ENCODE data around the gene RHOG.
A peak's percentile ranks its signal among the peaks of the same experiment; 100 is the strongest.

RHOG gene

DNA sequence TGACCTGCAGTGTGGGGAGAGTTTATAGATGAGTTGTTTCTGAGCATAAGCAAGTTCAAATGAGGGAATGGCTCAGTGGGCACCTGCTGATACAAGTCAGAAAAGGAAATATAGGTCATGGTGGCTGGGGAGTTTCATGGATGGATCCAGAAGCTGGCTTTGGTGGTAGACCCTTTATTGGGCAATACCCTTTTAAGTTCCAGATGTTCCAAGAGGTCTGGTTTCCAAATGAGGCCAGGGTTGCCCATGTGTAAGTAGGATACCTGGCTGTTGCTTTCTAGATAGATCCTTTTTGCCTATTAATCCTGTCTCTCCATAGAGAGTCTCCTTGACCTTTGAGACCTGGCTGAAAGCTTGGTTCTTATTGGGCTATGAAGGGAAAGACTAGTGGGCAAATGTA, 16.9 kb upstream of the RHOG start:
- DNase-seq: no peak

- no peak for DNase-seq
Measured at GRCh38 chr11:3856856-3857553, 16.2 kb upstream of the RHOG start.

GRCh38 chr11:3855808-3856491, 15.2 kb upstream of the RHOG start:
- no peak for DNase-seq

DNA sequence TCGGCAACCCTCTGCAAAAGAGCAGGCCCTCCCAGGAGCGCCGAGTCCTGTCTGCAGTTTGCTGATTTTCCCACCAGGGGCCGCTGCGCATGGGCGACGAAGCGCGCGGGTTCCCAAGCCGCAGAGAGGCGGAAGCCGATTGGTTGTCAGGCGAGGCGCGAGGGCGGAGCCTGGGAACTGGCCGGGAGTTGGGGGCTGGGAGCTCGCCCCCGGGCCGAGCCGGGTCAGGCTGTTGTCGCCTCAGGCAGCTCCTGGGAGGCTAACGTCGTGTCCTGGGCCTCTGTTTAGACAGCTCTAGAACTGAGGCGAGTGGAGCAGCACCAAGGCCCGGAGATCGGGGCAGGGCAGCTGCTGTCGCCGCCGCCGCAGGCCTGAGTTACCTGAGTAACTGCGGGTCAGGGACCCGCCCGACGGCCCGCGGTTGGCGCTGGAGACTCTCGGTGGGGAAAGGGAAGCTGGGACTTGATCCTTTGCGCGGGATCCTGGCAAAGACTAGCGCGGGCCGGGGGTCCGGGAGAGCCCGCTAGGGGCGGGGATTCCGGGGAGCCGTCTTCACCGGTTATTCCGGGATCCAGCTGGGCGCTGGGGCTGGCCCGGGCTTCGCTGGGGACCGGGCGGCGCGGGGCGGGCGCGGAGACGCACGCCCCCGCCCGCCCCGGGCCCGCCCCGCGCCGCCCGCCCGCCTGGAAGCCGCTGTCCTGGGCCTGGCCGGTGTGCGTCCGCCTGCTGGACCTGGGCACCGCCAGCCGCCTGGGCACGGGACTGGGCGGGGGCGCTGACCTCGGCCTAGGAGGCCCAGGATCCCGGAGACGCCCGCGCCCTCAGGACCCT, 14.4 kb upstream of the RHOG start, which contains the start of gene STIM1:
Gene STIM1 (plus strand): TSS at position 688 of the 831 bp plus-strand sequence. CDS start 607 bp downstream, outside the sequence.
- DNase-seq: peak; percentile 35

DNA sequence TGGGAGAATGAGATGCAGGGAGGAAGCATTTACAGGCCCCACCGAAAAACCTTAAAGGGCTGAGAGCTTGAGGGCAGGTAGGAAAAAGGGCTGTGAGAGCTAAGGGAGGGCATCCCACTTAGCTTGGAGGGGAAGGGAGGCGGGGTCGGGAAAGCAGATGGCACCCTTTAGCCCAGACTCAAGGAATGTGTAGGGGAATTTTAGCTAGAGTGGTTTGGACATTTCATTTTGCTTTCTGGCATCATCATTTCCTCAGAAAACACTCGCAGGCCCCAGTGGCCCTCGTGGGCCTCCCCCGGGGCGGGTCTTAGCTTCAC, 13.9 kb upstream of the RHOG start:
- DNase-seq: no peak

DNA sequence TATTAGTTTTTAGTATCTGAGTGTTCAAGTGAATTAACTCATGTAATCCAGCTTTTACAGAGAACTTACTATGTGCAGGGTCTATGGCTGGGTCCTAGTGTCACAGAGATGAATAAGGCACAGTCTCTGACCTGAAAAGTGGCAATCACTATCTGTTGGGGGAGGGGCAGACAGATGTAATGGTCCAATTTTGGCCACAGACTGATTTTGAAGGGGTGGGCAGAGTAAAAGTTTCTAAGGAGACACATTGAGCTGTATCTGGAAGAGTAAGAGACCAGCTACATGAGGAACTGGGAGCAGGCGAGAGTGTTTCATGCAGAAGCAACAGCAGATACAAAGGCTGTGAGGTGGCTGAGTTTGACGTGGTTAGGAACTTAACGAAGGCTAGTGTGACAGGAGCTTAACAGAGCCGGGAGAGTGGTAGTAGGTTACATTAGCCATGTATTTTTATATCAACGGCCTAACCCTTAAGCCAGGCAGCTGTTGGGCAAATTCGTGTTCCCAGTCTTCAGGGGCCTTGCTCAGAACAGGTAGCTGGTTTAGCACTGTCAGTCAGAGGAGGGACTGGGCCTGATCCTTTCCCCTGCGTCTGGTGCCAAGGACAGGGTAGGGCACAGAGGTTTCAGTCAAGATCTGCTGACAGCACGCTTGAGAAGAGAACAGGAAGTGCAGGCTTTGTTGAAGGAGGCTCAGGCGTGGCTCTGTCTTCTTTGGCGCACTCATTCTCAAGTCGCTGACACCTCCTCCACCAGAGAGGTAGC, 13.3 kb upstream of the RHOG start:
- peak; percentile 29 for DNase-seq

- no peak for DNase-seq
Measured at GRCh38 chr11:3853545-3853842, 12.7 kb upstream of the RHOG start.

- DNase-seq: no peak
Measured at GRCh38 chr11:3849297-3849874, 8.6 kb upstream of the RHOG start.

- DNase-seq: no peak
Measured at GRCh38 chr11:3845670-3846069, 4.9 kb upstream of the RHOG start.

DNA sequence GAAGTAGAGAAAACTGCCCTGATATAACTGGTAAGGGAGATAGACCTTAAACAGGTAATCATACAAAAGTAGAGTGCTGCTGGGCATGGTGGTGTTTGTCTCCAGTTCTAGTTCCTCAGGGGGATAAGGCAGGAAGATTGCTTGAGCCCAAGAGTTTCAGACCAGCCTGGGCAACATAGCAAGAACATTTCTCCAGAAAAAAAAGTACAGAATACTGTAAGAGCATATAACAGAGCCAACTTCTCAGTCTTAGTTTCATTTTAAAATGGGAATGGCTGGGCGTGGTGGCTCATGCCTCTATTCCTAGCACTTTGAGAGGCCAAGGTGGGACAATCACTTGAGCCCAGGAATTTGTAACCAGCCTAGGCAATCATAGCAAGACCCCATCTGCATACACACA, 4.5 kb upstream of the RHOG start:
- no peak for DNase-seq

GRCh38 chr11:3843326-3843725, 2.6 kb upstream of the RHOG start:
- DNase-seq: no peak

- DNase-seq: no peak
Measured at GRCh38 chr11:3841426-3842350, 929 bp upstream of the RHOG start.

DNA sequence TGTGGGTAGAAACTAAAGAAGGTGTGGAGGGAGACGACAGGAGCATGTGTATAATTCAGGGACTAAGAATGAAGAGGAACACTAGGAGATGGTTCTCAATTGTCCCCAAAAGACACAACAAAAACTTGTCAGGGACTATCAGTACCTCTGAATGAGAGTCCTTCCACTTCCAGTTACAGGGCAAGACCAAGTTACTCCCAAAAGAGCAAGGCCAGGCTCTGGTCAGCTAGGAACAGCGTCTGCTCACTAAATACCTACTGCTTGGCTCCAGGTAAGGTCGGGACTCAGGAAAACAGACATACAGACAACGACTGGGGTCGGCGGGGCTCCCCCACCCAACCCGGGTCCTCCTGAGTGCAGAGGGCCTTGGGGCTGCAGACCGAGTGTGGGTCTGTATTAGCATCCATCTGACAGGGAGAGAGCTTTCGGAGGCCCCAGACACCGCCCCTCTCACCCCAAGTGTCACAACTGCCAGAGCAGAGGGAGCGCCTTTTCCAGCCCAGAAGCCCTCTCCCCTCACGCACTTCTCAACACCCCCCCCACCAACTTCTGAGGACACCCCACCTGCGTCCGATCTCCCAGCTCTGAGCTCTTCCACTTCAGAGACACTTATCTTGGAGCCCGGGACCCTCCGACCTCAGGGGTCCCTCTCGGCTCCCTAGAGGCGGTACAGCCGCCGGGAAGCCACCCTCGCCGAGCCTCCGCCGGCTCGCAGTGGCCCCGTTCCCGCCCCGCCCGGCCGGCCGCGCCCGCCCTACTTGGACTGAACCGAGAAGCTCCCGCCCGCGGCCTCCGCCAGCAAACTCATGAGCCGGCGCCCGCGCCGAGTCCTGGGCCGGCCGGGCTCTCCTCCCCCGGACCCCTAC, 522 bp downstream of the RHOG start:
- no peak for DNase-seq

GRCh38 chr11:3838504-3838903, 2.3 kb downstream of the RHOG start:
- peak; percentile 18 for DNase-seq

GRCh38 chr11:3837793-3838192, 3.0 kb downstream of the RHOG start:
- peak; percentile 70 for DNase-seq

DNA sequence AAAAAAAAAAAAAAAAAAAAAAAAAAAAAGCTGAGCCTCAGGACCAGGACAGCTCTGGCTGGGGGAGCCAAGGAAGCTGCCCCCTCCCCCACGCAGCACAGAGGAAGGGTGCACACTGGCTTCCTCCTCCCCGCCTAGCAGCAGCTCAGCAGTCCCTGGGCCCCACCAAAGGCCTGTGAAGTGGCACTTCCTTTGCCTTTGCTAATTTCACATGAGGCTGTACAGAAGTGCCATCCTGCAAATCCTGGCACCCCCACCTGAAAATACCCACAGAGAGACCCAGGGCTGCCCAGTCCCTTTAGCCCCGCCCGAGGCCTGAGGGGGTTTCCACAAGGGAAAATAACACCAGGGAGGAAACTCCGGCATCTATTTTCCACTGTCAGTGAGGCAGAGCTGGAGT, 3.9 kb downstream of the RHOG start:
- no peak for DNase-seq

GRCh38 chr11:3835751-3836150, 5.0 kb downstream of the RHOG start:
- DNase-seq: no peak

GRCh38 chr11:3834664-3835461, 5.9 kb downstream of the RHOG start:
- DNase-seq: no peak

- DNase-seq: no peak
Measured at GRCh38 chr11:3834349-3834663, 6.5 kb downstream of the RHOG start.

GRCh38 chr11:3833449-3833848, 7.3 kb downstream of the RHOG start:
- DNase-seq: no peak

Measured in SIG-M5 (cell line).